Smooth muscle cell (in vitro differentiated cells): Measurements from ENCODE around the gene ASTN1. TPM values are rescaled to one million over a fixed set of nuclear protein-coding genes. Genes with fewer than 3 reads are reported as not detected.

ENCODE experiments used
- DNase-seq: peaks from one replicate; lab custom pipeline; 2025; ENCODE audit not compliant: unreplicated experiment; lab: John Stamatoyannopoulos, UW
- H2AFZ ChIP-seq: fragments of 200-600 bp; sonication (generic); 2 replicates; pipeline ENCODE4 v1.6.0; 2016; ENCODE audit warnings: antibody characterized with exemption, low read depth, mild to moderate bottlenecking
- H3F3A ChIP-seq: fragments of 200-600 bp; sonication (generic); 2 replicates; pipeline ENCODE4 v1.6.0; 2017; ENCODE audit warnings: antibody characterized with exemption, low read depth
- H3K27ac ChIP-seq: fragments of 200-600 bp; sonication (generic); 2 replicates; pipeline ENCODE4 v1.5.1; 2016; ENCODE audit warnings: low read depth, mild to moderate bottlenecking
- H3K27me3 ChIP-seq: fragments of 200-600 bp; sonication (generic); 2 replicates; pipeline ENCODE4 v1.6.1; 2016; ENCODE audit warnings: low read depth, mild to moderate bottlenecking
- H3K36me3 ChIP-seq: fragments of 200-600 bp; sonication (generic); 2 replicates; pipeline ENCODE4 v1.5.1; 2016; ENCODE audit warnings: low read depth
- H3K4me1 ChIP-seq: fragments of 200-600 bp; sonication (generic); 2 replicates; pipeline ENCODE4 v1.5.1; 2016; ENCODE audit warnings: low read depth
- H3K4me2 ChIP-seq: fragments of 200-600 bp; sonication (generic); 2 replicates; pipeline ENCODE4 v1.6.0; 2016; ENCODE audit warnings: mild to moderate bottlenecking
- H3K4me3 ChIP-seq: fragments of 200-600 bp; sonication (generic); 2 replicates; pipeline ENCODE4 v1.5.1; 2016; ENCODE audit warnings: mild to moderate bottlenecking
- H3K79me2 ChIP-seq: fragments of 200-600 bp; sonication (generic); 2 replicates; pipeline ENCODE4 v1.6.0; 2016; ENCODE audit warnings: low read depth, mild to moderate bottlenecking
- H3K9ac ChIP-seq: fragments of 200-600 bp; sonication (generic); 2 replicates; pipeline ENCODE4 v1.6.0; 2016; ENCODE audit warnings: low read depth
- H3K9me3 ChIP-seq: fragments of 200-600 bp; sonication (generic); replicated peaks from 2 replicates; pipeline ENCODE4 v1.5.1; 2016; ENCODE audit warnings: low read depth
- H4K20me1 ChIP-seq: fragments of 200-600 bp; sonication (generic); 2 replicates; pipeline ENCODE4 v1.6.0; 2016; ENCODE audit warnings: low read depth
- CTCF ChIP-seq: fragments of 200-600 bp; sonication (generic); IDR thresholded peaks from 2 replicates; pipeline ENCODE4 v1.5.1; 2017; ENCODE audit warnings: borderline replicate concordance, mild to moderate bottlenecking, antibody characterized with exemption; ENCODE audit not compliant: insufficient read depth, poor library complexity, severe bottlenecking
- WGBS: methylation state at CpG from one replicate; pipeline ENCODE4 v1.1.7; 2016; ENCODE audit warnings: low lambda C conversion rate; 5-methylcytosine and 5-hydroxymethylcytosine counted together
- polyA plus RNA-seq: library from polyadenylated mRNA; unstranded; fragments of >200 nt; fragmentation: Nextera tagmentation; extraction: Ambion mirVana; gene quantifications from 2 replicates; pipeline ENCODE4 v1.2.1, GENCODE V29; 2016
- total RNA-seq: library from RNA; depleted of rRNA; stranded (reverse); fragments of >200 nt; gene quantifications from 2 replicates; pipeline ENCODE4 v1.2.3, GENCODE V29; 2014

The ASTN1 gene
- total and polyA plus RNA-seq, 2 experiments from 2014 or later = 0.04 TPM; not detected in 1

GRCh38 chr1:176869577-176869976 lies 294.9 kb downstream of the ASTN1 start:
- Histone ChIP-seq H2AFZ (no peak overlapping the region), H3K79me2 (no peaks in the 10 kb centered on the region), H3K9me3 (no peaks in the 10 kb centered on the region), H3K4me1 (no peaks in the 10 kb centered on the region), H3K9ac (no peak overlapping the region), H3K27me3 (peaks cover 17% of the 10 kb centered on the region), H4K20me1 (no peaks in the 10 kb centered on the region), H3K4me2 (no peak overlapping the region), H3K27ac (no peak overlapping the region), H3F3A (no peaks in the 10 kb centered on the region), H3K4me3 (no peak overlapping the region), H3K36me3 (no peaks in the 10 kb centered on the region)
- TF ChIP-seq CTCF = no peak
- DNase-seq = no peak
- 97% methylated on average over 4 of the region's 4 CpGs for WGBS

- H3K9me3 ChIP-seq = no peaks in the 10 kb centered on the region
- no peak overlapping the region for H3K4me2 ChIP-seq
- no peak overlapping the region for H3K9ac ChIP-seq
- H3K36me3 ChIP-seq = no peaks in the 10 kb centered on the region
- no peak overlapping the region for H3K4me3 ChIP-seq
- no peaks in the 10 kb centered on the region for H3F3A ChIP-seq
- H3K79me2 ChIP-seq = no peaks in the 10 kb centered on the region
- 100% methylated on average over 1 of the region's 1 CpG for WGBS
- H4K20me1 ChIP-seq = no peaks in the 10 kb centered on the region
- no peak for TF ChIP-seq CTCF
- no peak for DNase-seq
- H3K27me3 ChIP-seq = no peaks in the 10 kb centered on the region
- no peak overlapping the region for H3K27ac ChIP-seq
- no peak overlapping the region for H2AFZ ChIP-seq
- H3K4me1 ChIP-seq = no peaks in the 10 kb centered on the region
Measured at GRCh38 chr1:176866011-176866714, 298.3 kb downstream of the ASTN1 start.

GRCh38 chr1:176864211-176864610 lies 300.3 kb downstream of the ASTN1 start:
- H3K4me3 ChIP-seq = no peak overlapping the region

More at GRCh38 chr1:176864211-176864610, 300.3 kb downstream of the ASTN1 start:
- H3K4me2 ChIP-seq = no peak overlapping the region
- no peaks in the 10 kb centered on the region for H4K20me1 ChIP-seq
- H2AFZ ChIP-seq = no peak overlapping the region
- no peak overlapping the region for H3K9ac ChIP-seq
- no peak overlapping the region for H3K27ac ChIP-seq
- no peak for DNase-seq
- H3K36me3 ChIP-seq = no peaks in the 10 kb centered on the region
- no peaks in the 10 kb centered on the region for H3K27me3 ChIP-seq
- no peaks in the 10 kb centered on the region for H3K9me3 ChIP-seq
- no peaks in the 10 kb centered on the region for H3K79me2 ChIP-seq
- TF ChIP-seq CTCF = no peak
- WGBS = 98% methylated on average over 9 of the region's 9 CpGs
- H3F3A ChIP-seq = no peaks in the 10 kb centered on the region
- no peaks in the 10 kb centered on the region for H3K4me1 ChIP-seq
